GM12801 (cell line): ENCODE measurements around the gene PAX7.

Source experiments
- TF ChIP-seq, protein P1 (sequence below): IDR thresholded peaks from one replicate; pipeline ENCODE4 v1.5.1; 2011; ENCODE audit warnings: control low read depth; ENCODE audit not compliant: insufficient read length; ENCODE audit errors: extremely low read depth

Gene PAX7

DNA sequence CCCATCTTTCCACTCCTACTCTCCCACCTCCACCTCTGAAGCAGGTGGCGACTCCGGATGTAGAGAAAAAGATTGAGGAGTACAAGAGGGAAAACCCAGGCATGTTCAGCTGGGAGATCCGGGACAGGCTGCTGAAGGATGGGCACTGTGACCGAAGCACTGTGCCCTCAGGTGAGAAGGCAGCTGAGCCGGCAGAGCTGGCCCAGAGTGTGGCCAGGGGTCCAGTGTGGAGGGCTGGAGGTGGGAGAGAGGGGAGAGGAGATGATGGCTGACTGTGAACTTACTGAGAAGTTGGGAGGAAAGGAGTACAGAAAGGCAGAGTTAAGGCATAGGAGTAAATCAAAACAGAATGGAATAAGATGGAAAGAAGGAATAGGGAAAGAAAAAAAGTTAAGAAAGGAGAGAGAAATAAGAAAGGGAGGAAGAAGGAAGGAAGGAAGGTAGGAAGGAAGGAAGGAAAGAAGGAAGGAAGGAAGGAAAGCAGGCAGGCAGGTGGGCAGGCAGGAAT lies 4.5 kb downstream of the PAX7 start:
- TF ChIP-seq, protein P1, sequence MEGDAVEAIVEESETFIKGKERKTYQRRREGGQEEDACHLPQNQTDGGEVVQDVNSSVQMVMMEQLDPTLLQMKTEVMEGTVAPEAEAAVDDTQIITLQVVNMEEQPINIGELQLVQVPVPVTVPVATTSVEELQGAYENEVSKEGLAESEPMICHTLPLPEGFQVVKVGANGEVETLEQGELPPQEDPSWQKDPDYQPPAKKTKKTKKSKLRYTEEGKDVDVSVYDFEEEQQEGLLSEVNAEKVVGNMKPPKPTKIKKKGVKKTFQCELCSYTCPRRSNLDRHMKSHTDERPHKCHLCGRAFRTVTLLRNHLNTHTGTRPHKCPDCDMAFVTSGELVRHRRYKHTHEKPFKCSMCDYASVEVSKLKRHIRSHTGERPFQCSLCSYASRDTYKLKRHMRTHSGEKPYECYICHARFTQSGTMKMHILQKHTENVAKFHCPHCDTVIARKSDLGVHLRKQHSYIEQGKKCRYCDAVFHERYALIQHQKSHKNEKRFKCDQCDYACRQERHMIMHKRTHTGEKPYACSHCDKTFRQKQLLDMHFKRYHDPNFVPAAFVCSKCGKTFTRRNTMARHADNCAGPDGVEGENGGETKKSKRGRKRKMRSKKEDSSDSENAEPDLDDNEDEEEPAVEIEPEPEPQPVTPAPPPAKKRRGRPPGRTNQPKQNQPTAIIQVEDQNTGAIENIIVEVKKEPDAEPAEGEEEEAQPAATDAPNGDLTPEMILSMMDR = no peak

DNA sequence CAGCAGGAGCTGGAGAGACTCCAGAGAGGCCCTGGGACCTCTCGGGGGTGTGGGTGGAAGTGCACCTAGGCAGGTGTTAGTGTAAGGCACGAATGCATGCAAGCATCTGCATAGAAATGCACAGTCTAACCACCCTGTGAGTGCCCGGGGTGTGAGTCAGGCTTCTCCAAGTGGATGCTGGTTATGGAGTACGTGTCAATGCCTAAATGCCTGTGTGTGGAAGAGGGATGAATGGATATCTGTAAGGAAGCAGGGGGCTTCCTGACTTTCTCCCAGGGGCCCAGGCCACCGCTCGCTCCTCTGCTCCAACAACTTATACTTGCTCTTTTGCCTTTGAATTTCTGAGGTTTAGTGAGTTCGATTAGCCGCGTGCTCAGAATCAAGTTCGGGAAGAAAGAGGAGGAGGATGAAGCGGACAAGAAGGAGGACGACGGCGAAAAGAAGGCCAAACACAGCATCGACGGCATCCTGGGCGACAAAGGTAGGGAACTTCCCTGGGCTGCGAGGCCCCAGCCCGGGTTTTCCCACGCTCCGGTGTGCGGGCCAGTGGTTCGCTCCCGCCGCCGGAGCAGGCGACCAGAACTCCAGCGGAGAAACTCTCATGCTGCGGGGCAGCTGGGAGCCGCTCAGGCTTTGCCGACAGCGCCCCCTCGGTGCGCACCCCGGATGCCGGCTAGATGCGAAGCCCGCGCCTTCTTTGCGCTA lies 5.4 kb downstream of the PAX7 start:
- TF ChIP-seq, protein P1 = no peak

DNA sequence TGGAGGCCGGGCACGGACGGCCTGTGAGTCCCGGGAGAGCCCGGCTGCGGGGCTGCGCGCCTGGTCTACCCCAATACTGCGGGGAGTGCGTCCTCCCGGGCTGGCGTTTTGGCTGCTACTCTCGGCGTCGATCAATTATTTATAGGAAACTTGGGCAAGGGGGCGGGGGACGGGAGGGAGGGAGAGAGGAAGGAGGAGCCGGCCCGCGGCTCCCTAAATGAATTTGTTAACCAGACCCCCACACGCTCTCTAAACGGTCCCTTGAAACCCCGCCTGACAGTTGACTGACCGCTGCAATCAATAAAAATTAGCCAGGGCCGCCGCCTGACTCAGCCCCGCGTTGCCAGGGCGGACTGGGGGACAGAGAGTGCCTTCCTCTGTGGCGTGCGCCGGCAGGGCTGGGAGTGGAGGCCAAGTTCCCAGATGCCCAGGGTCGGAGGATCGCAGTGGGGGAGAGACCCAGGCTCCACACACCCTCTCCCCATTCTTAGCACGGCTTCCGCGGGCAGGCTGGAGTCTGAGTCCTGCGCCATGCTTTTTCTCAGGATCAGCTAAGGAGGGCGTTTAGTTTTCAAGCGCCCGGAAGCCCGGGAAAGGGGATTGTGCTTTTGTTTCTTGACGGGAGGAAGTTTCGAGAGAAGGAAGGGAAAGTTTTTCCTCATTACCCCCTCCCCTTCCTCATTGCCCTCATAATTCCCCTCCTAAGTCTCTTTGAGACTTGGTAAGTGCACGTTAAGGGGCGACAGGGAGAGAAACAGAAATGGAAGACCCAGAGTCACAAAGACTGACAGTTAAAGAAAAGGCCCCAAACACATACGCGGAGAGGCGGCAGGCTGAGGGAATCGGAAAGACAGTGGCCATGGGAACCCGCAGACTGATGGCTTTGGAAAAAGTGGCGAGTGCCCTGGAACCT lies 6.2 kb downstream of the PAX7 start:
- TF ChIP-seq, protein P1 = no peak

DNA sequence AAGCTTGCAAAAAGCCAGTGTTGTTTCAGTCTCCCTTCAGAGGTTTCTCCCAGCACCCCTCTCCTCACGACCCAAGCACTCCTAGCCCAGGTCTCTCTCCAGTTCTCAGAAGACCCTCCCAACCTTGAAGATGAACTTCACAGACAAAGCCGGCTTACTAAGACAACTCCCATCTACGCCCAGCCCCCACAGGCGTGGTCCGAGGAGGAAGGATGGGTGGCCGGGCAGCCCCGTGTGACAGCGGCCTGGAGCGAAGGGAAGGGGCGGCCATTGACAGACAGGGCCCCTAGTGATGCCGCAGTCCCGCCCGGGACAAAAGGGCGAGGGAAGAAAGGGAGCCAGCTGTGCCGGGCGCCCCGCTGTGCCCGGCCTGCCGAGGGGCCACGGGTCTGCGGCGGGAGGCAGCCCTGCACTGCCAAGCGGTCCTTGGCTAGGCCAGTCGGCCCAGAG lies 6.9 kb downstream of the PAX7 start:
- TF ChIP-seq, protein P1 = no peak

DNA sequence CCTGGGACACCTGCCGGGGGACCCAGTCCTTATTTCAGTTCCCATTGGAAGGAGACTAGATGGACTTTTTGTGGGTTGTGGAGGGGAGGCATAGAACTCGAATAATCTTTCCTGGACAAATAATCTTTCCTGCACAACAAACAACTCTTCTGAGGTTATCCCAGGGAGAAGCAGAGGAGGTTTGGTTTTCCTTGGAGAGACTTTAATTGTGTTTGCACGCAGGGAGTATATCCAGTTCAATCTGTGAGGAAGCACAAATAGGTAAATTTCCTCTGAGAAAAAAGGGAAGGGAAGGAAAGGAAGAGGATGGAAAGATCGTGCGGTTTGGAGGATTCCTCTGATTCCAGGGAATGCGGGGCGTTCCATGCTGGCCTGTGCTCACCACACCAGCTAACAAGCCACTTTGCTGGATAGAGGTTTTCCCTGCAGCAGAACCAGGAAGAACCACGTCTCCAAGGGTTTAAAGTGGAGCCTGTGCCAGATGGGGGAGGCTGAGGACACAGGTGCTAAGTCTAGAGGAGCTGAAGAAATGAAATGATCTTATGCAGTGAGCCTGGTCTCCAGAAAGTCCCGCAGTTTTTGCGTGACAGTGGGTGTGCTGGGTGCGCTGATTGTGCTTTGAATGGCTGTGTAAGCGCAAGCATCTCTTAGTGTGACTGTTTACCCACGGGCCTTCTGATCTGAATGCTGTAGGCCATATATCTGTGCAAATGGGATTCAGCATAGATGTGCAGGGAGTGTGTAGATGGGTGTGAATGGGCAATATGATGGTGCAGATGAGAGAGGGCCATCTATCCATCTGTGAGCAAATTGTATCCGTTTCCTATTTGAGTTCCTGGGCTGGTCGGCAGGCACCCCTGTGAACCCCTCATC lies 7.6 kb downstream of the PAX7 start:
- TF ChIP-seq, protein P1 = no peak

DNA sequence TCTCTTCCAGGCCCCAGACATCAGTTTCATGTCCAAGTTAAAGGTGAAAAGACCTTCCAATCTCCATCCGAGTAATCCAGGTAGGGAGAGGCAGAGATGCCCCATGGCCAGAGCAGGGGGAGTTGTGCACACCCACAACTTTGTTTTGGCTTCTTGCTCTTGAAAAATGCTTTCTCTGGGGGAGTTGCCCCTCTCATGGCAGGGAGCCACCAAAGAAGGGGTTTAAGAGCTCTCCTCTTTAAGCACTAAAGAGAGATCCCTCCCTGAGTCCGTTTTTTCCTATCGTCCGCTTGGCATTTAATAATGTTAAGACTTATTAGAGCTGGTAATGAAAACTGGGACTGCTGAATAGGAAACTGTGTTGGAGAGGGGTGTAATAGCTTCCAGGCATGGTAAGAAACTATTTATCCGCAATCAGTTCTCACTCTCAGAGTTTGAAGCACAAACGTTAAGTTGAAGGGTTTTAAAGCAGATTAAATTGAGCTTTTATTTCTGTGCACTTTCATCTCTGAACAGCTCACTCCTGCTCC lies 8.3 kb downstream of the PAX7 start:
- TF ChIP-seq, protein P1 = no peak
